ENCODE data around the gene ZBTB16. TPM values are rescaled to one million over a fixed set of nuclear protein-coding genes. Genes with fewer than 3 reads are reported as not detected.

ZBTB16 gene
- total RNA-seq, 1 experiment from 2014 or later = 0.21 TPM

DNA sequence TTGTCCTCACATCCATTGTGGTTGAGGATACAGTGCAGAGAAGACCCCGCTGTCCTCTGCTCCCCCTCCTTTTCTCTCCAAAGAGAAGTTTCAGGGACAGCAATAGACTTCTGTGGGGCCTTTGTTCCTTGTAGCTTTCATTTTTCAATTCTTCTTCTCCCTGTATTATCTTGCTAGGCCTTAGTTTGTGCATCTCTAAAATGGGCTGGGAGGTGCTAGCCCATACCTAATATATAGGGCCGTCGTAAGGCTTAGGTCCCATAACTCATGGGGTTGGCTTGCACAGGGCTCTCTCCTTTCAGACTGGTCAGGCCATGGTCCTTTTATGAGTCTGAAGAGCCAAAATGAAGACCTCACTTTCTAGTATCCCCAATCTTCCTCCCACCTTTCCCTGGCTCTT lies 33.0 kb downstream of the ZBTB16 start:
- intact Hi-C loops (cut with micrococcal nuclease; ENCODE audit: unreplicated experiment) = no loop called here
- H3K36me3 ChIP-seq (ENCODE audit: control insufficient read depth, insufficient read depth, low read length) = no peaks in the 10 kb centered on the region
- H3K27me3 ChIP-seq (ENCODE audit: control insufficient read depth, insufficient read depth, low read length) = 0 out of 2 replicates have a peak, but pooled peaks cover 4% of the 10 kb centered on the region
- no peaks in the 10 kb centered on the region for H3K4me1 ChIP-seq (ENCODE audit: control insufficient read depth, insufficient read depth, low read length)
- no peak overlapping the region for H3K27ac ChIP-seq (ENCODE audit: low read length)
- no peak for ATAC-seq
- H3K9me3 ChIP-seq (ENCODE audit: control insufficient read depth, insufficient read depth, low read depth, low read length) = no peaks in the 10 kb centered on the region
- DNase-seq (ENCODE audit: low read depth, low spot score) = no peak
- BruUV-seq (replicated peaks) = no TSS peak
- ChIA-PET POLR2A (no interaction called here), CTCF (no interaction called here)
- in situ Hi-C loops (cut with HindIII; ENCODE audit: low pct_unique_long_range_greater_than_20kb, low sequenced_read_pairs) = no loop called here
- no peak for TF ChIP-seq POLR2AphosphoS5 (IDR thresholded peaks at IDR 0.05; ENCODE audit: low read depth, low read length)
- TF ChIP-seq, protein P1, sequence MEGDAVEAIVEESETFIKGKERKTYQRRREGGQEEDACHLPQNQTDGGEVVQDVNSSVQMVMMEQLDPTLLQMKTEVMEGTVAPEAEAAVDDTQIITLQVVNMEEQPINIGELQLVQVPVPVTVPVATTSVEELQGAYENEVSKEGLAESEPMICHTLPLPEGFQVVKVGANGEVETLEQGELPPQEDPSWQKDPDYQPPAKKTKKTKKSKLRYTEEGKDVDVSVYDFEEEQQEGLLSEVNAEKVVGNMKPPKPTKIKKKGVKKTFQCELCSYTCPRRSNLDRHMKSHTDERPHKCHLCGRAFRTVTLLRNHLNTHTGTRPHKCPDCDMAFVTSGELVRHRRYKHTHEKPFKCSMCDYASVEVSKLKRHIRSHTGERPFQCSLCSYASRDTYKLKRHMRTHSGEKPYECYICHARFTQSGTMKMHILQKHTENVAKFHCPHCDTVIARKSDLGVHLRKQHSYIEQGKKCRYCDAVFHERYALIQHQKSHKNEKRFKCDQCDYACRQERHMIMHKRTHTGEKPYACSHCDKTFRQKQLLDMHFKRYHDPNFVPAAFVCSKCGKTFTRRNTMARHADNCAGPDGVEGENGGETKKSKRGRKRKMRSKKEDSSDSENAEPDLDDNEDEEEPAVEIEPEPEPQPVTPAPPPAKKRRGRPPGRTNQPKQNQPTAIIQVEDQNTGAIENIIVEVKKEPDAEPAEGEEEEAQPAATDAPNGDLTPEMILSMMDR (IDR thresholded peaks at IDR 0.05) = no peak
- no peak for TF ChIP-seq SIN3A (IDR thresholded peaks at IDR 0.05; ENCODE audit: borderline replicate concordance, insufficient read depth, low read depth, low read length)
- TF ChIP-seq TCF7L2 (IDR thresholded peaks at IDR 0.05; ENCODE audit: low read depth, low read length) = no peak
- no peak for TF ChIP-seq REST (IDR thresholded peaks at IDR 0.05; ENCODE audit: insufficient read depth in 1 of 2, low read depth in 2 of 2, low read length in 1 of 2)
- no peak overlapping the region for H3K4me3 ChIP-seq (ENCODE audit: low read depth in 2 of 2, low read length in 2 of 2)

GRCh38 chr11:114092953-114093352 lies 33.4 kb downstream of the ZBTB16 start:
- TF ChIP-seq POLR2AphosphoS5 (IDR thresholded peaks at IDR 0.05; ENCODE audit: low read depth, low read length) = no peak
- TF ChIP-seq, protein P1 (IDR thresholded peaks at IDR 0.05) = no peak
- TF ChIP-seq REST (IDR thresholded peaks at IDR 0.05; ENCODE audit: insufficient read depth in 1 of 2, low read depth in 2 of 2, low read length in 1 of 2) = no peak
- no peak for TF ChIP-seq TCF7L2 (IDR thresholded peaks at IDR 0.05; ENCODE audit: low read depth, low read length)
- no peak for TF ChIP-seq SIN3A (IDR thresholded peaks at IDR 0.05; ENCODE audit: borderline replicate concordance, insufficient read depth, low read depth, low read length)
- POLR2A ChIA-PET = interaction anchor here (0.6 kb wide), 1 partner anchor 203 kb away, joined by 6 read pairs; no protein-coding TSS in a partner anchor
- Histone ChIP-seq H3K9me3 (ENCODE audit: control insufficient read depth, insufficient read depth, low read depth, low read length) (no peaks in the 10 kb centered on the region), H3K4me3 (ENCODE audit: low read depth in 2 of 2, low read length in 2 of 2) (no peak overlapping the region), H3K27me3 (ENCODE audit: control insufficient read depth, insufficient read depth, low read length) (0 out of 2 replicates have a peak, but pooled peaks cover 4% of the 10 kb centered on the region), H3K4me1 (ENCODE audit: control insufficient read depth, insufficient read depth, low read length) (no peaks in the 10 kb centered on the region), H3K27ac (ENCODE audit: low read length) (no peak overlapping the region), H3K36me3 (ENCODE audit: control insufficient read depth, insufficient read depth, low read length) (no peaks in the 10 kb centered on the region)
- BruUV-seq (replicated peaks) = no TSS peak
- intact Hi-C loops (cut with micrococcal nuclease; ENCODE audit: unreplicated experiment) (no loop called here), in situ Hi-C loops (cut with HindIII; ENCODE audit: low pct_unique_long_range_greater_than_20kb, low sequenced_read_pairs) (no loop called here)
- DNase-seq (ENCODE audit: low read depth, low spot score) (no peak), ATAC-seq (no peak)
- CTCF ChIA-PET = no interaction called here

Measured in Panc1 (cell line).